Small intestine (tissue), 7 donors: Measurements from ENCODE around the gene HOXA3. TPM values are rescaled to one million over a fixed set of nuclear protein-coding genes. Genes with fewer than 3 reads are reported as not detected.

Source experiments
- DNase-seq, 2 donors: peaks; one replicate each; pipeline versions ENCODE4 v3.0.0 to v3.0.0-alpha.2; 2013
- FAIRE-seq: peaks from 2 replicates; lab custom pipeline; 2012; peaks lifted over from hg19 to GRCh38; lab: Jason Lieb, UNC
- H3K27ac ChIP-seq, 3 donors: one replicate each; pipeline ENCODE4 v1.5.1; 2013; ENCODE audit warnings: low read length in 2 of 3, mild to moderate bottlenecking in 2 of 3, control low read depth in 1 of 3, inconsistent platforms in 1 of 3, low read depth in 1 of 3, moderate library complexity in 1 of 3
- H3K27me3 ChIP-seq, 3 donors: one replicate each; pipeline ENCODE4 v1.6.1; 2013; ENCODE audit warnings: low read length in 3 of 3, inconsistent platforms in 1 of 3; ENCODE audit not compliant: control insufficient read depth in 3 of 3, insufficient read depth in 3 of 3
- H3K36me3 ChIP-seq, 3 donors: one replicate each; pipeline ENCODE4 v1.6.1; 2013; ENCODE audit warnings: low read length in 3 of 3, inconsistent platforms in 1 of 3, low read depth in 1 of 3, mild to moderate bottlenecking in 1 of 3, moderate library complexity in 1 of 3; ENCODE audit not compliant: control insufficient read depth in 3 of 3, insufficient read depth in 2 of 3
- H3K4me1 ChIP-seq, 3 donors: one replicate each; pipeline ENCODE4 v1.6.1; 2013; ENCODE audit warnings: low read length in 2 of 3, inconsistent platforms in 1 of 3, low read depth in 1 of 3, mild to moderate bottlenecking in 1 of 3, moderate library complexity in 1 of 3; ENCODE audit not compliant: control insufficient read depth in 3 of 3, insufficient read depth in 2 of 3
- H3K4me3 ChIP-seq, 3 donors: one replicate each; pipeline ENCODE4 v1.5.1; 2013; ENCODE audit warnings: low read length in 3 of 3, control low read depth in 1 of 3, inconsistent platforms in 1 of 3, low read depth in 1 of 3, mild to moderate bottlenecking in 1 of 3, moderate library complexity in 1 of 3
- H3K9me3 ChIP-seq, 2 donors: one replicate each; pipeline ENCODE4 v1.6.1; 2013; ENCODE audit warnings: low read depth in 1 of 2, low read length in 1 of 2; ENCODE audit not compliant: control insufficient read depth in 2 of 2, insufficient read depth in 1 of 2
- WGBS, 3 donors: extraction: QIAGEN DNeasy Blood & Tissue Kit; methylation state at CpG; one replicate each; pipeline ENCODE4 v1.1.7; 2013; 5-methylcytosine and 5-hydroxymethylcytosine counted together
- polyA plus RNA-seq, 4 donors: library from polyadenylated mRNA; stranded (reverse) in 3 of 4; unstranded in 1 of 4; fragments of 200-250 nt in 3 of 4; fragments of 120-200 nt in 1 of 4; gene quantifications; one replicate each; pipeline versions ENCODE4 v1.2.1 to v1.2.3, GENCODE V29; 2013
- donor health status: healthy with polysubstance abuse.
- donor health status: control.
- donor health status: control.
- donor health status: Bipolar disorder and iron deficiency.
- donor health status: healthy.

The HOXA3 gene
- polyA plus RNA-seq, 4 donors = 0.45 to 47.4 (median 1.9) TPM

DNA sequence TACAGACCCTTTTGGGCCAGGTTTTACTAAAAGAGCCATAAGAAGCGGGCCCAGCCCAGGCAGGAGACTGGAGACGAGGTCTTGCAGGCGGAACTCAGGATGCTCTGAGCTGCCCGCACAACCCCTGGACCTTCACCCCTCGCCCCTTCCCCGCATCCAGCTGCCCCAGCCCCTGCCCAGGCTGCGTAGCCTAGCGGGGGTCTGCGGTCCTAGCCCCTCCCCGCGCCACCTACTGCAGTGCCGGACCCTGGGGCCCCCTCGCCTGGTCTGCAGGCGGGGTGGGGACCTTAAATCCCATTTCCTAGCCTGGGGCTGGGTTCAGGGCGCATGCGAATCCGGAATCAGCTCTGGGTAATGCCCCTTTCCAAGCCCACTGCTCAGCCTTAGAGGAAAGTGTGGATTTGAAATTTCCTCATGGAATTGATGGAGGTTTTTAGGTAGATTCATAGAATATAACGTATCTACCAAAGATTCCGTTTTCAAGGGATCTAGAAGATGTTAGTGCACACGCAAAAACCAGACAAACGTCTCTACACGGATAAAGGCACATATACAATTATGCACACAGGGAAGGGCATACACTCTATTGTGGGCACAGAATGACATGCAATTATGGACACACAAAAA is 546 bp upstream of the HOXA3 start:
- Histone ChIP-seq H3K27ac (peak overlapping the region in 2 of 3 donors; percentile 21 to 83), H3K9me3 (peaks cover 0 to 1% of the 10 kb centered on the region in 2 donors), H3K27me3 (peaks cover 14 to 97% (median 57%) of the 10 kb centered on the region in 3 donors), H3K4me3 (peak overlapping the region in 1 of 3 donors; percentile 66), H3K36me3 (peaks cover 0 to 5% (median 0%) of the 10 kb centered on the region in 3 donors), H3K4me1 (peaks cover 0 to 31% (median 0%) of the 10 kb centered on the region in 3 donors)
- FAIRE-seq = no peak
- DNase-seq = no peak
- WGBS, 3 donors = 20 to 38% (median 37%) methylated on average over 22 of the region's 22 CpGs

DNA sequence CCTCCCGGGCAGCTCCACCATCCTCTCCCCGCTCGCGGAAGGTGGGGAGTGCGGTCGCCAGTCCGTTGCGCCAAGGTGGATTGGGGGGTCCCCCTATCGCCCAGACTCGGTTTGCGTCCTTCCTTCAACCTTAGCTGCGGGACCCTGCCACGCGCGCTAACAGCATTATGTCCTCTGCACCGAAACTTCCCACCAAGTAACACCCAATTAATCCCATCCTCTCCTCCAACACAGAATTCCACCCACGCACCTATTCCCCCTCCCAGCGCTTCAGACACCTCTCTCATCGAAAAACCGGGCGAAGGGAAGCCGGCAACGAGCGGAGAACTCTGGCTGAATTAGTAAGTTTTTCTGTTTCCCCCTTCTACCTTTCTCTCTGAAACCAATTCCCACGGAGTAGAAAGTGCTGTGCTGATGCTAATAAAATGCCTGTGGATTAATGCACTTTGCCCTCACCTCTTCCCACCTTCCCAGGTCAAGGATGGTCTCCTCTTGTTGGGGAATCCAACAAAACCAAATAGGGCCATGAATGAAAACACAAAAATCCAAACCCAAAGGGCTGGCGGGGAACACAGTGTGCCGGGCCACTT is 947 bp downstream of the HOXA3 start:
- H3K36me3 ChIP-seq = peaks cover 0 to 5% (median 0%) of the 10 kb centered on the region in 3 donors
- H3K4me1 ChIP-seq = peaks cover 0 to 35% (median 0%) of the 10 kb centered on the region in 3 donors
- DNase-seq (no peak), FAIRE-seq (no peak)
- H3K27ac ChIP-seq = peak overlapping the region in 2 of 3 donors; percentile 71 to 83
- H3K27me3 ChIP-seq = peaks cover 10 to 98% (median 49%) of the 10 kb centered on the region in 3 donors
- 6 to 12% (median 10%) methylated on average over 27 of the region's 27 CpGs for WGBS, 3 donors
- no peaks in the 10 kb centered on the region for H3K9me3 ChIP-seq
- H3K4me3 ChIP-seq = peak overlapping the region; percentile 19 to 66 (median 62)

GRCh38 chr7:27150568-27151340 is 1.6 kb downstream of the HOXA3 start:
- Histone ChIP-seq H3K36me3 (peaks cover 0 to 7% (median 0%) of the 10 kb centered on the region in 3 donors), H3K9me3 (no peaks in the 10 kb centered on the region), H3K27me3 (peaks cover 8 to 98% (median 42%) of the 10 kb centered on the region in 3 donors), H3K27ac (peak overlapping the region in 2 of 3 donors; percentile 71 to 83), H3K4me3 (peak overlapping the region; percentile 19 to 66 (median 62)), H3K4me1 (peaks cover 0 to 30% (median 0%) of the 10 kb centered on the region in 3 donors)
- FAIRE-seq = no peak
- 2 to 3% (median 3%) methylated on average over 57 to 58 of the region's 58 CpGs for WGBS, 3 donors
- DNase-seq = peak; percentile 54 to 91

- DNase-seq (no peak), FAIRE-seq (no peak)
- H3K9me3 ChIP-seq = no peaks in the 10 kb centered on the region
- H3K4me3 ChIP-seq = peak overlapping the region; percentile 19 to 66 (median 62)
- peaks cover 0 to 27% (median 0%) of the 10 kb centered on the region in 3 donors for H3K4me1 ChIP-seq
- peak overlapping the region in 2 of 3 donors; percentile 1 to 83 for H3K27ac ChIP-seq
- peaks cover 8 to 98% (median 35%) of the 10 kb centered on the region in 3 donors for H3K27me3 ChIP-seq
- WGBS, 3 donors = 47 to 60% (median 50%) methylated on average over 13 of the region's 13 CpGs
- peaks cover 0 to 14% (median 0%) of the 10 kb centered on the region in 3 donors for H3K36me3 ChIP-seq
Measured at GRCh38 chr7:27149842-27150567, 2.4 kb downstream of the HOXA3 start.

GRCh38 chr7:27148756-27149641 is 3.4 kb downstream of the HOXA3 start:
- peaks cover 0 to 35% (median 0%) of the 10 kb centered on the region in 3 donors for H3K4me1 ChIP-seq
- DNase-seq = no peak
- no peak for FAIRE-seq
- H3K9me3 ChIP-seq = no peaks in the 10 kb centered on the region
- H3K36me3 ChIP-seq = peaks cover 0 to 24% (median 0%) of the 10 kb centered on the region in 3 donors
- 14 to 42% (median 31%) methylated on average over 28 to 30 of the region's 30 CpGs for WGBS, 3 donors
- peaks cover 4 to 98% (median 32%) of the 10 kb centered on the region in 3 donors for H3K27me3 ChIP-seq
- peak overlapping the region in 2 of 3 donors; percentile 7 to 42 for H3K4me3 ChIP-seq
- H3K27ac ChIP-seq = peak overlapping the region in 2 of 3 donors; percentile 47 to 78

GRCh38 chr7:27148031-27148755 is 4.2 kb downstream of the HOXA3 start:
- H3K4me3 ChIP-seq = peak overlapping the region; percentile 7 to 42 (median 7)
- no peaks in the 10 kb centered on the region for H3K9me3 ChIP-seq
- 18 to 26% (median 21%) methylated on average over 26 to 28 of the region's 28 CpGs for WGBS, 3 donors
- H3K27me3 ChIP-seq = peaks cover 3 to 92% (median 28%) of the 10 kb centered on the region in 3 donors
- peaks cover 0 to 26% (median 0%) of the 10 kb centered on the region in 3 donors for H3K36me3 ChIP-seq
- peak overlapping the region in 2 of 3 donors; percentile 47 to 78 for H3K27ac ChIP-seq
- FAIRE-seq (no peak), DNase-seq (peak in 1 of 2 donors; percentile 62)
- peaks cover 0 to 37% (median 0%) of the 10 kb centered on the region in 3 donors for H3K4me1 ChIP-seq
